Mesenchymal stem cell (in vitro differentiated cells and primary cell): ENCODE results near the gene KHDRBS1.
"Not testable (repeated sequence)": the region's sequence is repeated elsewhere in the genome, so short reads cannot be mapped to it uniquely, and the experiment has no call there.

ENCODE experiments used
- DNase-seq: peaks from one replicate; pipeline ENCODE4 v3.0.0-alpha.2; 2013
- H2AFZ ChIP-seq: one replicate; pipeline ENCODE4 v1.6.1; 2013; ENCODE audit warnings: low read depth, mild to moderate bottlenecking, control low read depth, inconsistent platforms, low read length, moderate library complexity
- H2AK5ac ChIP-seq: 2 replicates; pipeline ENCODE4 v1.6.1; 2013; ENCODE audit warnings: low read length, moderate library complexity, mild to moderate bottlenecking, inconsistent platforms; ENCODE audit not compliant: severe bottlenecking
- H2BK120ac ChIP-seq: one replicate; pipeline ENCODE4 v1.6.1; 2013; ENCODE audit warnings: low read depth, mild to moderate bottlenecking, inconsistent platforms, low read length, moderate library complexity
- H2BK12ac ChIP-seq, 2 experiments: one replicate each; pipeline ENCODE4 v1.6.1; 2013; ENCODE audit warnings: inconsistent platforms in 2 of 2, low read length in 2 of 2, mild to moderate bottlenecking in 2 of 2, moderate library complexity in 2 of 2, control low read depth in 1 of 2
- H2BK15ac ChIP-seq: one replicate; pipeline ENCODE4 v1.6.1; 2013; ENCODE audit warnings: mild to moderate bottlenecking, low read depth, inconsistent platforms; ENCODE audit not compliant: poor library complexity, severe bottlenecking
- H2BK5ac ChIP-seq: 2 replicates; pipeline ENCODE4 v1.6.1; 2013; ENCODE audit warnings: low read depth, mild to moderate bottlenecking, low read length, control low read depth, inconsistent platforms; ENCODE audit not compliant: poor library complexity, severe bottlenecking
- H3K14ac ChIP-seq, 2 experiments: one replicate each; pipeline ENCODE4 v1.6.1; 2013; ENCODE audit warnings: inconsistent platforms in 2 of 2, low read length in 2 of 2, control low read depth in 1 of 2, mild to moderate bottlenecking in 1 of 2, moderate library complexity in 1 of 2
- H3K18ac ChIP-seq, 2 experiments: one replicate each; pipeline ENCODE4 v1.6.1; 2013; ENCODE audit warnings: inconsistent platforms in 2 of 2, low read length in 2 of 2, control low read depth in 1 of 2, low read depth in 1 of 2, mild to moderate bottlenecking in 1 of 2
- H3K23ac ChIP-seq, 2 experiments: one replicate each; pipeline ENCODE4 v1.6.1; 2013; ENCODE audit warnings: inconsistent platforms in 2 of 2, low read length in 2 of 2, mild to moderate bottlenecking in 2 of 2, moderate library complexity in 2 of 2, control low read depth in 1 of 2
- H3K27ac ChIP-seq: 2 replicates; pipeline ENCODE4 v1.5.1; 2013; ENCODE audit warnings: mild to moderate bottlenecking, moderate library complexity, low read length, control low read depth, inconsistent platforms; ENCODE audit not compliant: poor library complexity, severe bottlenecking
- H3K27me3 ChIP-seq, 2 experiments: 2 replicates each; pipeline versions ENCODE4 v1.6.1 to v1.7.0; 2013; ENCODE audit warnings: low read length in 2 of 2, mild to moderate bottlenecking in 2 of 2, moderate library complexity in 2 of 2, control low read depth in 1 of 2, inconsistent platforms in 1 of 2; ENCODE audit not compliant: control insufficient read depth in 1 of 2, insufficient read depth in 1 of 2
- H3K36me3 ChIP-seq, 2 experiments: 2 replicates each; pipeline versions ENCODE4 v1.6.1 to v1.7.0; 2013; ENCODE audit warnings: low read length in 2 of 2, control low read depth in 1 of 2, inconsistent platforms in 1 of 2, low read depth in 1 of 2, mild to moderate bottlenecking in 1 of 2; ENCODE audit not compliant: insufficient read depth in 2 of 2, control insufficient read depth in 1 of 2
- H3K4ac ChIP-seq, 2 experiments: one replicate each; pipeline ENCODE4 v1.6.1; 2013; ENCODE audit warnings: inconsistent platforms in 2 of 2, low read length in 2 of 2, mild to moderate bottlenecking in 2 of 2, moderate library complexity in 2 of 2, control low read depth in 1 of 2, low read depth in 1 of 2
- H3K4me1 ChIP-seq: 2 replicates; pipeline ENCODE4 v1.6.1; 2013; ENCODE audit warnings: low read depth, low read length, control low read depth; ENCODE audit not compliant: control insufficient read depth, insufficient read depth
- H3K4me2 ChIP-seq: 2 replicates; pipeline ENCODE4 v1.6.1; 2013; ENCODE audit warnings: low read length, mild to moderate bottlenecking, inconsistent platforms; ENCODE audit not compliant: poor library complexity, severe bottlenecking
- H3K4me3 ChIP-seq, 2 experiments: 2 replicates each; pipeline versions ENCODE4 v1.5.1 to v1.7.0; 2013; ENCODE audit warnings: low read length in 2 of 2, mild to moderate bottlenecking in 2 of 2, control low read depth in 1 of 2, low read depth in 1 of 2; ENCODE audit not compliant: insufficient read depth in 1 of 2
- H3K79me1 ChIP-seq: replicated peaks from 2 replicates; pipeline ENCODE4 v1.6.1; 2013; ENCODE audit warnings: mild to moderate bottlenecking, control low read depth, low read length, inconsistent platforms; ENCODE audit not compliant: poor library complexity, severe bottlenecking
- H3K9ac ChIP-seq: 2 replicates; pipeline ENCODE4 v1.7.0; 2013; ENCODE audit warnings: mild to moderate bottlenecking, low read length, moderate library complexity
- H3K9me3 ChIP-seq: 2 replicates; pipeline ENCODE4 v1.7.0; 2013; ENCODE audit warnings: mild to moderate bottlenecking, low read length; ENCODE audit not compliant: control insufficient read depth
- H4K8ac ChIP-seq: one replicate; pipeline ENCODE4 v1.6.1; 2013; ENCODE audit warnings: inconsistent platforms, mild to moderate bottlenecking, low read length, moderate library complexity
- H4K91ac ChIP-seq: one replicate; pipeline ENCODE4 v1.6.1; 2013; ENCODE audit warnings: mild to moderate bottlenecking, low read length, inconsistent platforms
- WGBS: methylation state at CpG from one replicate; pipeline ENCODE4 v1.1.7; 2013; ENCODE audit warnings: mixed read lengths; 5-methylcytosine and 5-hydroxymethylcytosine counted together

KHDRBS1 gene

GRCh38 chr1:32001863-32002262 lies 11.8 kb upstream of the KHDRBS1 start:
- Histone ChIP-seq H3K23ac (no peak overlapping the region), H3K9me3 (no peaks in the 10 kb centered on the region), H2BK12ac (no peak overlapping the region), H3K27ac (no peak overlapping the region), H3K27me3 (no peaks in the 10 kb centered on the region), H2AK5ac (no peak overlapping the region), H3K4me2 (no peak overlapping the region), H3K18ac (no peak overlapping the region), H4K8ac (no peak overlapping the region), H2AFZ (no peak overlapping the region), H2BK15ac (no peak overlapping the region), H3K4ac (no peak overlapping the region), H3K36me3 (no peaks in the 10 kb centered on the region), H3K9ac (no peak overlapping the region), H3K4me3 (no peak overlapping the region), H2BK5ac (no peak overlapping the region), H3K79me1 (no peaks in the 10 kb centered on the region), H3K14ac (no peak overlapping the region), H2BK120ac (no peak overlapping the region), H4K91ac (no peak overlapping the region), H3K4me1 (no peaks in the 10 kb centered on the region)
- WGBS, result 92% methylated on average over 5 of the region's 5 CpGs
- DNase-seq, result no peak

GRCh38 chr1:32002285-32002684 lies 11.4 kb upstream of the KHDRBS1 start:
- not testable (repeated sequence) for H3K4me1 ChIP-seq, H4K91ac ChIP-seq, H3K4me3 ChIP-seq, H3K18ac ChIP-seq, H3K4me2 ChIP-seq, H3K9me3 ChIP-seq, H3K4ac ChIP-seq, H3K79me1 ChIP-seq, H2BK15ac ChIP-seq, H3K27me3 ChIP-seq, H3K36me3 ChIP-seq, H2BK120ac ChIP-seq, H2BK5ac ChIP-seq, H2AFZ ChIP-seq, H2BK12ac ChIP-seq, DNase-seq, H3K27ac ChIP-seq, H3K23ac ChIP-seq, H4K8ac ChIP-seq, H3K14ac ChIP-seq, H3K9ac ChIP-seq, H2AK5ac ChIP-seq
- WGBS, result 55% methylated on average over 4 of the region's 4 CpGs

- Histone ChIP-seq H3K4me3 (no peak overlapping the region), H3K36me3 (no peaks in the 10 kb centered on the region), H3K9ac (no peak overlapping the region), H2AK5ac (no peak overlapping the region), H2BK120ac (no peak overlapping the region), H3K4me1 (peaks cover 2% of the 10 kb centered on the region), H3K79me1 (no peaks in the 10 kb centered on the region), H4K8ac (no peak overlapping the region), H3K18ac (no peak overlapping the region), H3K27ac (no peak overlapping the region), H4K91ac (no peak overlapping the region), H3K27me3 (no peaks in the 10 kb centered on the region), H3K9me3 (no peaks in the 10 kb centered on the region), H3K23ac (no peak overlapping the region), H2BK5ac (no peak overlapping the region), H2BK15ac (no peak overlapping the region), H2BK12ac (no peak overlapping the region), H3K4me2 (no peak overlapping the region), H3K4ac (no peak overlapping the region), H2AFZ (no peak overlapping the region), H3K14ac (no peak overlapping the region)
- no peak for DNase-seq
- 94% methylated on average over 3 of the region's 3 CpGs for WGBS
Observed at GRCh38 chr1:32005522-32005921, 8.1 kb upstream of the KHDRBS1 start.

GRCh38 chr1:32007591-32007940 lies 6.1 kb upstream of the KHDRBS1 start:
- H3K9me3 ChIP-seq, result no peaks in the 10 kb centered on the region
- H3K18ac ChIP-seq, result no peak overlapping the region
- no peaks in the 10 kb centered on the region for H3K36me3 ChIP-seq
- H2AFZ ChIP-seq, result no peak overlapping the region
- no peak overlapping the region for H2BK15ac ChIP-seq
- no peak overlapping the region for H4K8ac ChIP-seq
- no peak overlapping the region for H3K4me2 ChIP-seq
- no peaks in the 10 kb centered on the region for H3K27me3 ChIP-seq
- no peak overlapping the region for H2BK120ac ChIP-seq
- H2BK5ac ChIP-seq, result no peak overlapping the region
- H3K4ac ChIP-seq, result no peak overlapping the region
- no peak overlapping the region for H3K14ac ChIP-seq
- peaks cover 2% of the 10 kb centered on the region for H3K4me1 ChIP-seq
- H2AK5ac ChIP-seq, result no peak overlapping the region
- no peak overlapping the region for H4K91ac ChIP-seq
- no peak overlapping the region for H3K9ac ChIP-seq
- no peak overlapping the region for H2BK12ac ChIP-seq
- H3K23ac ChIP-seq, result no peak overlapping the region
- no peak for DNase-seq
- no peak overlapping the region for H3K4me3 ChIP-seq
- H3K27ac ChIP-seq, result no peak overlapping the region
- 100% methylated on average over 1 of the region's 1 CpG for WGBS
- no peaks in the 10 kb centered on the region for H3K79me1 ChIP-seq
